ENCODE data around the gene LGALS12.

LGALS12 gene

GRCh38 chr11:63557570-63557969, 51.7 kb downstream of the LGALS12 start:
- no peak for DNase-seq (ENCODE audit: low read depth)
- no peak for TF ChIP-seq CTCF (IDR thresholded peaks at IDR 0.05; ENCODE audit: insufficient read depth, low read depth, low read length, missing control alignments)

GRCh38 chr11:63558459-63559157, 52.7 kb downstream of the LGALS12 start:
- H3K4me3 ChIP-seq (ENCODE audit: low read depth, low read length), result no peak overlapping the region
- no peak for TF ChIP-seq CTCF (IDR thresholded peaks at IDR 0.05; ENCODE audit: insufficient read depth, low read depth, low read length, missing control alignments)
- DNase-seq (ENCODE audit: low read depth), result no peak

More at GRCh38 chr11:63557570-63557969, 51.7 kb downstream of the LGALS12 start:
- H3K4me3 ChIP-seq (ENCODE audit: low read depth, low read length), result no peak overlapping the region

- no peak overlapping the region for H3K4me3 ChIP-seq (ENCODE audit: low read depth, low read length)
- no peak for DNase-seq (ENCODE audit: low read depth)
Observed at GRCh38 chr11:63560506-63561180, 54.8 kb downstream of the LGALS12 start.

DNA sequence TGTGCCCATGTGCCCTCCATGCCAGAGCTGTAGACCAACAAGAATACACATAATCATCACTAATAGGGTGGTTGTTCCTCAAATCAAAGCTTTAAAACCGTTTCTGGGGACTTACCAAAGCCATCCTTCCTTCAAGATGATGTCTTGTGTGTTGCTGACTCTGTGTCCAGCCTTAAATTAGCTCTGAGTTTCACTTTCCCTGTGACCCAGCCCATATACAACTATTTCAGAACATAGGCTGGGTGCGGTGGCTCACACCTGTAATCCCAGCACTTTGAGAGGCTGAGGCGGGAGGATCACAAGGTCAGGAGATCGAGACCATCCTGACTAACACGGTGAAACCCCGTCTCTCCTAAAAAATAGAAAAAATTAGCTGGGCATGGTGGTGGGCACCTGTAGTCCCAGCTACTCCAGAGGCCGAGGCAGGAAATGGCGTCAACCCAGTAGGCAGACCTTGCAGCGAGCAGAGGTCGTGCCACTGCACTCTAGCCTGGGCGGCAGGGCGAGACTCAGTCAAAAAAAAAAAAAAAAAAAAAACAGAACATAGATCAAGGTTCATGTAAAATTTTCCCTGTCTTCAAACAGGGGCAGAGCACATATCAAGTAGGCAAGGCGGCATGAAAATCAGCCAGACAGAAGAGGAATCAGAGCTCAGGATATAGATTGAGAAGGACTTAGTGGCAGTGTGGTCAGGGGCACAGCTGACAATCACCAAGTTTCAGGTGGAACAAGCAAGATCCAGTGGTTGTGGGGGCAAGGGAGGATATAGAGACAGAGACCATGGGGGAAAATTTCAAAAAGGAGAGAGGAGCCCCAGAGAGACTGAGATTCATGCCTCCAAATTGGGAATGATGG, 57.5 kb downstream of the LGALS12 start, which contains the start of gene PLAAT2:
TSS of gene PLAAT2 (minus strand) at position 179 of the 855 bp plus-strand sequence. CDS start at position 124, 55 bp downstream.
- no peak for TF ChIP-seq CTCF (IDR thresholded peaks at IDR 0.05; ENCODE audit: insufficient read depth, low read depth, low read length, missing control alignments)
- H3K4me3 ChIP-seq (ENCODE audit: low read depth, low read length), result peak within 1 kb of the TSS; percentile 13
- DNase-seq (ENCODE audit: low read depth), result peak; percentile 81

More at GRCh38 chr11:63560506-63561180, 54.8 kb downstream of the LGALS12 start:
- no peak for TF ChIP-seq CTCF (IDR thresholded peaks at IDR 0.05; ENCODE audit: insufficient read depth, low read depth, low read length, missing control alignments)

- DNase-seq (ENCODE audit: low read depth), result peak; percentile 93
- no peak for TF ChIP-seq CTCF (IDR thresholded peaks at IDR 0.05; ENCODE audit: insufficient read depth, low read depth, low read length, missing control alignments)
- peak overlapping the region; percentile 13 for H3K4me3 ChIP-seq (ENCODE audit: low read depth, low read length)
Observed at GRCh38 chr11:63564056-63564774, 58.3 kb downstream of the LGALS12 start.

DNA sequence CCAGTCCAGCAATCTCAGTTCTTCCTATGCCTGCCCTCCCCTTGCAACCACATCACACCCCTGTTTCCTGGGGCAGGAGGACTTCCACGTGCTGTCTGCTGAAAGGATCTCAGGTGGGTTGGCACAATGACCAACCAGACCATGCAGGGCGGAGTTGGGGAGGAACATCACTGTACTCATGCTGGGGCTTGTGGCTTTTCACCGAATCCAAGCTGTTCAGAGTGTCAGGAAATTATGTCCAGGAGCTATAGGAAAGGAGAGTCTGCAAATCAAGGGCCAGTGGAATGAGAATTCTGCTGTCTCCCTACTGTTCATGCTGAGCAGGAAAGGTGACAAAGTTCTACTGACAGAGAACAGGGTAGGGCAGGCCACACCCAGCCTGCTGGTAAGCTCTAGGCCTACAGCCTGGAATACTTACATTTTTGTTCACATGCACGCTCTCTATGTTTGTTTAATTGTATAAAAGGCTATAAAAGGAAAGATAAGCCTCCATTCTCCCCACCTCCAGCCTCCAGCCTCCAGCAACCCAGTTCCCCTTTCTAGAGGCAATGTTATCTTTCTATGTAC, 59.0 kb downstream of the LGALS12 start:
- H3K4me3 ChIP-seq (ENCODE audit: low read depth, low read length), result no peak overlapping the region
- peak; percentile 41 for DNase-seq (ENCODE audit: low read depth)
- no peak for TF ChIP-seq CTCF (IDR thresholded peaks at IDR 0.05; ENCODE audit: insufficient read depth, low read depth, low read length, missing control alignments)

Data from GM12865 (cell line).